GM23248 (cell line): ENCODE data around the gene OMP. TPM values are rescaled to one million over a fixed set of nuclear protein-coding genes. Genes with fewer than 3 reads are reported as not detected.

ENCODE experiments used
- DNase-seq: peaks from one replicate; pipeline ENCODE4 v3.0.0-alpha.2; 2015
- H2AFZ ChIP-seq: fragments of 200-600 bp; sonication (generic); 2 replicates; pipeline ENCODE4 v1.6.1; 2016; ENCODE audit warnings: antibody characterized with exemption
- H3F3A ChIP-seq: fragments of 200-600 bp; sonication (generic); 2 replicates; pipeline ENCODE4 v1.6.1; 2016; ENCODE audit warnings: mild to moderate bottlenecking, antibody characterized with exemption, mixed run types; ENCODE audit not compliant: insufficient read depth
- H3K27ac ChIP-seq: fragments of 200-600 bp; sonication (generic); 2 replicates; pipeline ENCODE4 v1.5.1; 2016; ENCODE audit warnings: mild to moderate bottlenecking
- H3K27me3 ChIP-seq: fragments of 200-600 bp; sonication (generic); replicated peaks from 2 replicates; pipeline ENCODE4 v1.6.1; 2016; ENCODE audit warnings: mild to moderate bottlenecking; ENCODE audit not compliant: insufficient read depth
- H3K36me3 ChIP-seq: fragments of 200-600 bp; sonication (generic); 2 replicates; pipeline ENCODE4 v1.6.1; 2016; ENCODE audit warnings: low read depth, mild to moderate bottlenecking
- H3K4me1 ChIP-seq: fragments of 200-600 bp; sonication (generic); 2 replicates; pipeline ENCODE4 v1.6.1; 2016; ENCODE audit warnings: mild to moderate bottlenecking; ENCODE audit not compliant: insufficient read depth
- H3K4me2 ChIP-seq: fragments of 200-600 bp; sonication (generic); one replicate; pipeline ENCODE4 v1.6.1; 2016; ENCODE audit warnings: mild to moderate bottlenecking; ENCODE audit not compliant: unreplicated experiment
- H3K4me3 ChIP-seq: fragments of 200-600 bp; sonication (generic); 2 replicates; pipeline ENCODE4 v1.5.1; 2016; ENCODE audit warnings: mild to moderate bottlenecking
- H3K79me2 ChIP-seq: fragments of 200-600 bp; sonication (generic); 2 replicates; pipeline ENCODE4 v1.6.1; 2016; ENCODE audit warnings: mild to moderate bottlenecking; ENCODE audit not compliant: insufficient read depth
- H3K9ac ChIP-seq: fragments of 200-600 bp; sonication (generic); 2 replicates; pipeline ENCODE4 v1.6.1; 2016; ENCODE audit warnings: mild to moderate bottlenecking
- H3K9me2 ChIP-seq: fragments of 200-600 bp; sonication (generic); 2 replicates; pipeline ENCODE4 v1.6.1; 2016; ENCODE audit warnings: mixed run types, mild to moderate bottlenecking, moderate library complexity; ENCODE audit not compliant: insufficient read depth
- H3K9me3 ChIP-seq: fragments of 200-600 bp; sonication (generic); one replicate; pipeline ENCODE4 v1.6.1; 2017; ENCODE audit warnings: low read depth
- H4K20me1 ChIP-seq: fragments of 200-600 bp; sonication (generic); 2 replicates; pipeline ENCODE4 v1.6.0; 2016; ENCODE audit not compliant: insufficient read depth
- EZH2 ChIP-seq: fragments of 200-600 bp; sonication (generic); IDR thresholded peaks from 2 replicates; pipeline ENCODE4 v1.6.1; 2018; ENCODE audit warnings: antibody characterized with exemption, mild to moderate bottlenecking; ENCODE audit not compliant: insufficient read depth, poor library complexity, severe bottlenecking
- EZH2phosphoT487 ChIP-seq: fragments of 200-600 bp; sonication (generic); IDR thresholded peaks from 2 replicates; pipeline ENCODE4 v1.6.1; 2018; ENCODE audit warnings: antibody characterized with exemption, moderate library complexity, mild to moderate bottlenecking, low read depth; ENCODE audit not compliant: insufficient read depth
- WGBS, 2 experiments: methylation state at CpG; one replicate each; pipeline ENCODE4 v1.1.6; 2015 to 2017; ENCODE audit warnings: low lambda C conversion rate in 2 of 2, low coverage in 1 of 2; ENCODE audit errors: missing lambda C conversion rate in 2 of 2; 5-methylcytosine and 5-hydroxymethylcytosine counted together
- in situ Hi-C: fragments of 300-500 bp; cut with MboI; formaldehyde crosslinking; loops from 2 replicates; pipeline ENCODE4 v1.15.0; 2020
- polyA plus RNA-seq: library from polyadenylated mRNA; unstranded; fragments of >200 nt; fragmentation: Nextera tagmentation; extraction: Ambion mirVana; gene quantifications from 2 replicates; pipeline ENCODE4 v1.2.1, GENCODE V29; 2016
- total RNA-seq: library from RNA; depleted of rRNA; stranded (reverse); fragments of >200 nt; shearing (Covaris generic); gene quantifications from 2 replicates; pipeline ENCODE4 v1.2.3, GENCODE V29; 2014

OMP gene
- total and polyA plus RNA-seq, 2 experiments from 2014 or later = not detected

DNA sequence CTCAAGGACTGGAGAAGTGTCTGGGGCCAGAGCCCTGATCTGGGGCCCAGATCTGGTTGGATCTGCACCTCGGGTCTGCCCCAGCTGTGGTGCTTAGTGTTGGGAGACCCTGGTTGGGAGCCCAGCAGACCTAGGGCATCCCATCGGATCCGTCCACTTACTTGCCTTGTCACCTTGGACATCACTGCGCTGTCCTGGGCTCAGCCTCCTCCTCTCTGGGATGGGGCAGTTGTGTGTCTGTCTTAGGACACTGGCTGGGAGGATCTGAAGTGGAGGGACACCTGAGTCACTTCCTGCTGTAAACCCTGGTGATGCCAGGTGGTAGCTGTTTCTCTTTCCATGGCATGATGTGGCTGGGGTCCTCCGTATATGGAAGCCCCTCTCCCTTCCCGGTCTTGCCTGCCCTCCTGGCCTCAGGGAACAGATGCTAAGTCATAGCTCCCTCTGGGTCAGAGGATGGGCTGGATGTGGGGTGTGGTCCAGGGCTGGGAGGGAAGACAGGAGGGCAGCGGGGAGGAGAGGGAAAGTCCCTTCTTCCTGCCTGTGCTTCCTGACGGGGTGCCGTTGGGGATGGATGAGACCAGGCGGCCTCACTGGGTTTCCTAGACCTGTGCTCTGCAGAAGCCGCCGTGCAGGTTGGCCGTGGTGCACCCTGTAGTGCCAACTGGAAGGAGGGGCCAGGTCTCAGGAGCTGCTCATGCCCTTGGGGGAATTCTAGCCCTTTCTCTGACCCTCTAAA, 12.1 kb upstream of the OMP start:
- no peak overlapping the region for H3K27ac ChIP-seq
- DNase-seq = no peak
- H3K9me3 ChIP-seq = no peaks in the 10 kb centered on the region
- H3K36me3 ChIP-seq = no peaks in the 10 kb centered on the region
- H3K9me2 ChIP-seq = no peaks in the 10 kb centered on the region
- H3K79me2 ChIP-seq = no peaks in the 10 kb centered on the region
- WGBS, 2 experiments = 73 to 75% methylated on average over 13 of the region's 13 CpGs
- no peaks in the 10 kb centered on the region for H4K20me1 ChIP-seq
- in situ Hi-C loops = no loop called here
- H3K27me3 ChIP-seq = no peaks in the 10 kb centered on the region
- no peak overlapping the region for H3K4me3 ChIP-seq
- no peaks in the 10 kb centered on the region for H3F3A ChIP-seq
- no peak overlapping the region for H2AFZ ChIP-seq
- H3K4me2 ChIP-seq = no peak overlapping the region
- TF ChIP-seq EZH2phosphoT487 = no peak
- no peak for TF ChIP-seq EZH2
- no peaks in the 10 kb centered on the region for H3K4me1 ChIP-seq
- H3K9ac ChIP-seq = no peak overlapping the region

DNA sequence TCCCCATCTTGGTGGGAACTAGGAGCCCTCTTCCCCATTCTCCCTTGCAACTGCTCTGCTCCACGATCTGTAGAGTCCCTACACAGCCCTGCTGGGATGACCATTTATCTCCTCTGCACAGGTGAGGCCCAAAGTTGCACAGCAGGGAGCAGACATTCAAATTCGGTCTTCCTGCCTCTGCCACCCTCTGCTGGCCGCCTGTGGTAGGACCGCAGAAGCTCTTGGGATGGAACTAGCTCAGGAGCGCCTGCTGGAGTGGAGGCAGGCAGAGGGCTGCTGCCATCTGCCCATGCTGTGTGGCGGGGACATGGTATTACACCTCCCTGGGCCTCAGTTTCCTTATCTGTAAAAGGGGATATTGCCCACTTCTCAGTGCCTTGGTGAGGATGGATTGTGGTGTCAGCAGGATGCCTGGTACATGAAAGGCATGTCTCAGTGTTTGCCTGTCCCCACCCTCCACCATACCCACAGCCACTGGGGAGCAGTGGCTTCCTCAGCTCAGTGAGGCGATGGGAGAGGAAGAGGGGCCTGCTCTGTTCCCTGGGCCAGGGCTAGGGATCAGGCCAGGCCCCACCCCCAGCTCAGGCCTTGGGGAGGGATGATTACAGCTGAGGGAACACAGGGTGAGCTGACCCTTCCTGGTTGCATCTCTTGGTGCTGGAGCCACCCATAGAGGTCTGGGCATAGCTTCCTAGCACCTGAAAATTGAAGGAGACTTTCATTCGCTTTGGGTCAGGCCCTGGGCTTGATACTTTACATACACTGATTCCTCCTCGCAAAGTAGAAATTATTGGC, 11.3 kb upstream of the OMP start:
- H3K4me2 ChIP-seq = no peak overlapping the region
- H2AFZ ChIP-seq = no peak overlapping the region
- TF ChIP-seq EZH2phosphoT487 = no peak
- no peak overlapping the region for H3K27ac ChIP-seq
- no peaks in the 10 kb centered on the region for H4K20me1 ChIP-seq
- no peaks in the 10 kb centered on the region for H3K9me2 ChIP-seq
- no peaks in the 10 kb centered on the region for H3K79me2 ChIP-seq
- H3K27me3 ChIP-seq = no peaks in the 10 kb centered on the region
- H3K36me3 ChIP-seq = no peaks in the 10 kb centered on the region
- H3K9ac ChIP-seq = no peak overlapping the region
- 31 to 32% methylated on average over 9 of the region's 9 CpGs for WGBS, 2 experiments
- H3K4me3 ChIP-seq = no peak overlapping the region
- H3F3A ChIP-seq = no peaks in the 10 kb centered on the region
- H3K4me1 ChIP-seq = no peaks in the 10 kb centered on the region
- H3K9me3 ChIP-seq = no peaks in the 10 kb centered on the region
- peak; percentile 82 for DNase-seq
- in situ Hi-C loops = no loop called here

DNA sequence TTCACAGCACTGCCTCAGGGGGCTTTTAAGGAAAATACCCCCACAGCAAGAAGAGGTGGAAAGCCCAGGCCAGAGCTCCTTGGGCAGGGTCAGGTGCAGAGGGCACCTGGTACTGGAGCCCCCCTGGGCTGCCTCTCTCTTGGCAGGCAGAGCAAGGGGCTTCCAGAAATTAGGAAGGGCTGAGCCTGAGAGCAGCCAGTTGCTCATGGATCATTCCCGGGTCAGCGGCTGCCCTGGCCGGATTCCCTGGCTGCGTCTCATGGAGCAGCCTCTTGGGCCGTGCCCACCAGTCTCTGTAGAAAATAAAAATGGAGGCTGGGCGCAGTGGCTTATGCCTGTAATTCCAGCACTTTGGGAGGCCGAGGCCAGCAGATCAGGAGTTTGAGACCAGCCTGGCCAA, 10.3 kb upstream of the OMP start:
- Histone ChIP-seq H3K9ac (no peak overlapping the region), H3K27me3 (no peaks in the 10 kb centered on the region), H3K9me2 (no peaks in the 10 kb centered on the region), H3K4me1 (no peaks in the 10 kb centered on the region), H2AFZ (no peak overlapping the region), H3F3A (no peaks in the 10 kb centered on the region), H3K27ac (no peak overlapping the region), H3K4me2 (no peak overlapping the region), H3K36me3 (no peaks in the 10 kb centered on the region), H3K4me3 (no peak overlapping the region), H3K9me3 (no peaks in the 10 kb centered on the region), H3K79me2 (no peaks in the 10 kb centered on the region), H4K20me1 (no peaks in the 10 kb centered on the region)
- TF ChIP-seq EZH2 = no peak
- TF ChIP-seq EZH2phosphoT487 = no peak
- DNase-seq = no peak
- WGBS, 2 experiments = 67 to 71% methylated on average over 7 of the region's 7 CpGs
- in situ Hi-C loops = no loop called here

DNA sequence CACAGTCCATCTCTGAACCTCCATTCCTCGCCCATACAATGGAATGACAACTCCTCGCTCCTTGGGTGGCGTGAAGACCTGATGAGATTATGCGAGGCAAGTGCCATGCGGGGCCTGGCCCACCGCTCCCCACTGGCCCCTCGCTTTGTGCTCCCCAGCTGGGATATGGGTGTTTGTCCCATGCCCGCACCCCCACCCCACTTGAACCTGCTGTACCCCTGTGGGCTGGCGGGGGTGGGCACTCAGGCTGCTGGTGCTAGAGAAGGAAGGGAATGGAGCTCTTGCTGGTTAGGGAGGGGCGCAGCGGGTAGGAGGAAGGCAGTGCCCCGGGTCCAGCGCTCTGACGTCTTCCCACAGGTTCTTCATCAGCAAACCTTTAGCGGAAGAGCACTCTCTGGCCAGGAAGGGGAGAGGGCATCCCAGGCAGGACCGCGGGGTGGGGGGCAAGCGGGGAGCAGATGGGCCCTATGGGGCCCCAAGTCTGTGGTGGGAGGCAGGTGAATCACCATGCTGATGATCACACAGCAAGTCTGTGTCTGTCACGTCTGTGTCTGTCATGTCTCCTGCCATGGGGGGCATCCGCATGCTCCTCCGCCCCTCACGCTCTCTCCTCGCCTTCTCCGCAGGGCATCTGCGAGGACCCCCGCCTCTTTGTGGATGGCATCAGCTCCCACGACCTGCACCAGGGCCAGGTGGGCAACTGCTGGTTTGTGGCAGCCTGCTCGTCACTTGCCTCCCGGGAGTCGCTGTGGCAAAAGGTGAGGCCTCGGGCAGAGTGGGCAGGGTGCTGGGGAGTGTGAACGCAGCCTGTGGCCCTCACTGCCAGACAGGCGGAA, 9.4 kb upstream of the OMP start:
- DNase-seq = no peak
- Histone ChIP-seq H3K4me1 (no peaks in the 10 kb centered on the region), H2AFZ (no peak overlapping the region)

More for the DNA sequence above, 9.4 kb upstream of the OMP start:
- H3K36me3 ChIP-seq = no peaks in the 10 kb centered on the region
- no peaks in the 10 kb centered on the region for H4K20me1 ChIP-seq
- no peak overlapping the region for H3K4me3 ChIP-seq
- H3K9me3 ChIP-seq = no peaks in the 10 kb centered on the region
- WGBS, 2 experiments = 95 to 96% methylated on average over 25 to 33 of the region's 33 CpGs
- no peaks in the 10 kb centered on the region for H3K27me3 ChIP-seq
- H3K9me2 ChIP-seq = no peaks in the 10 kb centered on the region
- no peak overlapping the region for H3K27ac ChIP-seq
- no peaks in the 10 kb centered on the region for H3F3A ChIP-seq
- in situ Hi-C loops = no loop called here
- no peak overlapping the region for H3K4me2 ChIP-seq
- H3K79me2 ChIP-seq = no peaks in the 10 kb centered on the region
- no peak overlapping the region for H3K9ac ChIP-seq
- no peak for TF ChIP-seq EZH2
- TF ChIP-seq EZH2phosphoT487 = no peak
